CD4-positive, CD25-positive, alpha-beta regulatory T cell (primary cell): ENCODE results near the gene PGLYRP1. TPM values are rescaled to one million over a fixed set of nuclear protein-coding genes. Genes with fewer than 3 reads are reported as not detected.

Source experiments
- ATAC-seq, 2 donors: fragments of 150-1000 bp; cut with Tn5 transposase; one replicate each; pipeline ENCODE4 v1.10.0; 2021; ENCODE audit warnings: low read depth in 2 of 2, moderate number of reproducible peaks in 2 of 2, moderate library complexity in 1 of 2
- DNase-seq, 3 donors: peaks; one replicate each; pipeline versions ENCODE4 v3.0.0 to v3.0.0-alpha.2; 2012 to 2022; ENCODE audit warnings: mixed read lengths in 1 of 3
- H3K27ac ChIP-seq: one replicate; pipeline ENCODE4 v1.7.0; 2013; ENCODE audit warnings: mild to moderate bottlenecking, low read length; ENCODE audit not compliant: insufficient read depth, poor library complexity, severe bottlenecking
- H3K27me3 ChIP-seq: one replicate; pipeline ENCODE4 v1.7.0; 2013; ENCODE audit warnings: low read length; ENCODE audit not compliant: control insufficient read depth, insufficient read depth
- H3K36me3 ChIP-seq: one replicate; pipeline ENCODE4 v1.7.0; 2013; ENCODE audit warnings: mild to moderate bottlenecking, low read length, moderate library complexity; ENCODE audit not compliant: control insufficient read depth, insufficient read depth
- H3K4me1 ChIP-seq: 2 replicates; pipeline ENCODE4 v1.7.0; 2013; ENCODE audit warnings: mild to moderate bottlenecking, low read length; ENCODE audit not compliant: insufficient read depth, control insufficient read depth, poor library complexity, severe bottlenecking
- H3K4me3 ChIP-seq: one replicate; pipeline ENCODE4 v1.7.0; 2013; ENCODE audit warnings: low read depth, mild to moderate bottlenecking, low read length, moderate library complexity
- H3K9me3 ChIP-seq, 2 experiments: 1 replicate in 1 of 2; 2 replicates in 1 of 2; pipeline ENCODE4 v1.7.0; 2013; ENCODE audit warnings: low read length in 2 of 2, mild to moderate bottlenecking in 1 of 2, moderate library complexity in 1 of 2; ENCODE audit not compliant: control insufficient read depth in 2 of 2
- H3K27ac Mint-ChIP-seq, 3 donors: one replicate each; pipeline ENCODE4 v1.8.0; 2020 to 2022; ENCODE audit warnings: mild to moderate bottlenecking in 3 of 3, mixed read lengths in 3 of 3, moderate library complexity in 2 of 3
- H3K27me3 Mint-ChIP-seq: one replicate; pipeline ENCODE4 v1.8.0; 2022; ENCODE audit warnings: mild to moderate bottlenecking, mixed read lengths
- H3K36me3 Mint-ChIP-seq: one replicate; pipeline ENCODE4 v1.8.0; 2020; ENCODE audit warnings: mixed read lengths
- H3K4me1 Mint-ChIP-seq, 4 donors: one replicate each; pipeline ENCODE4 v1.8.0; 2020 to 2022; ENCODE audit warnings: mixed read lengths in 4 of 4, mild to moderate bottlenecking in 1 of 4
- H3K4me3 Mint-ChIP-seq, 4 donors: one replicate each; pipeline ENCODE4 v1.8.0; 2020 to 2022; ENCODE audit warnings: mild to moderate bottlenecking in 4 of 4, mixed read lengths in 4 of 4, moderate library complexity in 3 of 4
- H3K9me3 Mint-ChIP-seq, 7 donors: one replicate each; pipeline ENCODE4 v1.8.0; 2020 to 2022; ENCODE audit warnings: mixed read lengths in 7 of 7, mild to moderate bottlenecking in 3 of 7, moderate library complexity in 2 of 7
- polyA plus RNA-seq, 4 donors: library from polyadenylated mRNA; unstranded; fragments of 300-500 nt; fragmentation: Illumina TruSeq; gene quantifications; one replicate each; pipeline ENCODE4 v1.2.3, GENCODE V29; 2021
- total RNA-seq: library from RNA; stranded (reverse); gene quantifications from one replicate; pipeline ENCODE4 v1.2.3, GENCODE V29; 2022

The PGLYRP1 gene
- total and polyA plus RNA-seq, 5 donors from 2014 or later, result not detected

DNA sequence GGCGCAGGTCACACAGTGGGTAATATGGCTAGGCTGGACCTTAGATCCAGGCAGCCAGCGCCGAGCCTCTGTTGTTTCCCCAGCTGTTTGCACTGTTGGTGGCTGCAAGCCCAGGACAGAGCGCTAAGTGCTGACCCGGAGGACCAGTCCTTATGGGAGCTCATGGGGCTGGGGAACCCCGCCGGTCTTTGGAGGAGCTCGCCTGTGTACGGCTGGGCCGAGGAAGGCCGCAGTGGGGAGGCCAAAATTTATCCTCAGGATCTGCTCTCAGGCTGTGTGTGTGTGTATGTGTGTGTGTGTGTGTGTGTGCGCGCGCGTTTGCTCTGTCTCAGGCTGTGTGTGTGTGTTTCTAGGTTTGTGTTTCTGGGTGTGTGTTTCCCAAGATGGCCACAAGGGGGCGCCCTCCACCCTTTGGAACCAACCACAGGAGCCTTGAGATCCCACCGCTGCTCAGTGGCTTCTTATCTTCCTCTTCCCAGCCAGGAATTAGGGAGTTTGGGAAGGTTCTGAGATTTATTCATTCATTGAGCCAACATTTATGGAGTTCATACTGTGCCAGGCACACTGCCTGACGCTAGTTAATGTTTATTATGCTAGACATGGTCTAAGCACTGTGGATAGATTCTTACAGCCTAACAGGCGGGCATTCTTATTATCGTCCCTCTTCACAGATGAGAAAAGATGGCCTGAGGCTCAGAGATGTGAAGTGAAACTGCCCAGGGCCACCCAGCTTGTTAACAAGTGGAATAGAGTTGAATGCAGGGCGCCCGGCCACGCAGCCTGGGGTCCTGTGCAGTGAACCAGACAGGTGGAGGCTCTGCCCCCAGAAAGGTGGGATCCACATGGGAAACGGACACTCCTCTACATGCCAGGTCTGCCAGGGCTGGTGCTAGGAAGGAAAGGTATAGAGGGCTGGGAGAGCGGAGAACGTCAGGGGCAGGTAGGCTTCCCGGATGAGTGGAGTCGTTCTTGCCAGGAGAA lies 13.0 kb downstream of the PGLYRP1 start:
- peak; percentile 49 to 76 (median 59) for DNase-seq
- Mint-ChIP-seq H3K36me3 (peaks cover 12% of the 10 kb centered on the region), H3K4me1 (peaks cover 0 to 10% (median 7%) of the 10 kb centered on the region in 4 donors), H3K9me3 (peaks cover 0 to 2% (median 0%) of the 10 kb centered on the region in 7 donors), H3K27ac (no peak overlapping the region), H3K27me3 (peaks cover 4% of the 10 kb centered on the region), H3K4me3 (peak overlapping the region in 1 of 4 donors; percentile 39)
- peaks cover 5% of the 10 kb centered on the region for H3K27me3 ChIP-seq
- no peak overlapping the region for H3K27ac ChIP-seq
- H3K4me3 ChIP-seq, result no peak overlapping the region
- peak; percentile 60 to 70 for ATAC-seq
- peaks cover 5% of the 10 kb centered on the region for H3K36me3 ChIP-seq
- H3K9me3 ChIP-seq, result no peaks in the 10 kb centered on the region
- H3K4me1 ChIP-seq, result peaks cover 2% of the 10 kb centered on the region

DNA sequence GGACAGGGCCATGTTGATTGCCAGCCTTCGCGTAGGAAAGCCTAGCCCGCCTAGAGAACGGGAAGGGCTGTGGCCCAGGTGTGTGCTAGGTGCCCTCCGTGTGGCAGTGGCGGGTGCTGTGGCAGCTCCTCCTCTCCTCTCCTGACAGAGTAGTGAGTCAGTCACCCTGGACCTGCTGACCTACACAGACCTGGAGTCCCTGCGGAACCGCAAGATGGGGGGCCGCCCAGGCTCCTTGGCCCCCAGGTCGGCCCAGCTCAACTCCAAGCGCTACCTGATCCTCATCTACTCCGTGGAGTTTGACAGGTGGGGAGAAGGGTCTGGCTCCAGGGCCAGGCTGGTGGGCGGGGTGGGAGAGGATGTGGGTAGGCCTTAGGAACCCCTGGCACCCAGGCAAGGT lies 16.4 kb downstream of the PGLYRP1 start:
- no peaks in the 10 kb centered on the region for H3K9me3 ChIP-seq
- no peak overlapping the region for H3K4me3 Mint-ChIP-seq
- peaks cover under 1% of the 10 kb centered on the region for H3K4me1 ChIP-seq
- DNase-seq, result no peak
- H3K36me3 ChIP-seq, result peaks cover 8% of the 10 kb centered on the region
- no peaks in the 10 kb centered on the region for H3K27me3 ChIP-seq
- no peak overlapping the region for H3K4me3 ChIP-seq
- peaks cover 12% of the 10 kb centered on the region for H3K36me3 Mint-ChIP-seq
- no peak for ATAC-seq
- H3K27ac Mint-ChIP-seq, result no peak overlapping the region
- peaks cover 0 to 8% (median 5%) of the 10 kb centered on the region in 4 donors for H3K4me1 Mint-ChIP-seq
- H3K27me3 Mint-ChIP-seq, result no peaks in the 10 kb centered on the region
- H3K9me3 Mint-ChIP-seq, result peaks cover 0 to 2% (median 0%) of the 10 kb centered on the region in 7 donors
- H3K27ac ChIP-seq, result no peak overlapping the region

DNA sequence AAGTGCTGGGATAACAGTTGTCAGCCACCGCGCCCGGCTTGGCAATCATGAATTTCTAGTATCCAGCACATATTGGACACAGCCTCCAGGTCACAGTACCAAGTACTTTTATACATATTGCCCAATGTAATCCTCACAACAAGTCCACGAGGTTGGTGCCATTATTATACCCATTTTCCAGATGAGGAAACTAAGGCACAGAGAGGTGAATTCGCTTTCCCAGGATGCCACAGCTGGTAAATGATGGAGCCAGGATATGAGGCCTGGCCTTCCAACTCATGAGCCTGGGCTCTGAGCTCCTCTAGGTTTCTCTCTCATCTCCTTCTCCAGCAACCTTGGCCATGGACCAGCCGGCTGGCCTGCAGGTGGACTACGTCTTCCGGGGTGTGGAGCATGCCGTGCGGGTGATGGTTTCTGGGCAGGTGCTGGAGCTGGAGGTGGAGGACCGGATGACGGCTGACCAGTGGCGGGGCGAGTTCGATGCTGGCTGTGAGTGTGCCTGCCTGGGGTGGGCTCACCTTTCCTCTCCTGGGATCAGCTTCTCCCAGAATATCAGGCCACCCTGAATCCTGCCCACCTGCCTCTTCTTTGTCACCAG lies 20.1 kb downstream of the PGLYRP1 start:
- Histone ChIP-seq H3K4me1 (peaks cover 18% of the 10 kb centered on the region), H3K4me3 (no peak overlapping the region), H3K27ac (no peak overlapping the region), H3K27me3 (no peaks in the 10 kb centered on the region), H3K36me3 (peaks cover 8% of the 10 kb centered on the region), H3K9me3 (no peaks in the 10 kb centered on the region)
- peaks cover 0 to 34% (median 23%) of the 10 kb centered on the region in 4 donors for H3K4me1 Mint-ChIP-seq
- peaks cover 4% of the 10 kb centered on the region for H3K36me3 Mint-ChIP-seq
- H3K27me3 Mint-ChIP-seq, result no peaks in the 10 kb centered on the region
- DNase-seq (no peak), ATAC-seq (no peak)
- no peak overlapping the region for H3K4me3 Mint-ChIP-seq
- H3K27ac Mint-ChIP-seq, result no peak overlapping the region
- H3K9me3 Mint-ChIP-seq, result peaks cover 0 to 1% (median 0%) of the 10 kb centered on the region in 7 donors

DNA sequence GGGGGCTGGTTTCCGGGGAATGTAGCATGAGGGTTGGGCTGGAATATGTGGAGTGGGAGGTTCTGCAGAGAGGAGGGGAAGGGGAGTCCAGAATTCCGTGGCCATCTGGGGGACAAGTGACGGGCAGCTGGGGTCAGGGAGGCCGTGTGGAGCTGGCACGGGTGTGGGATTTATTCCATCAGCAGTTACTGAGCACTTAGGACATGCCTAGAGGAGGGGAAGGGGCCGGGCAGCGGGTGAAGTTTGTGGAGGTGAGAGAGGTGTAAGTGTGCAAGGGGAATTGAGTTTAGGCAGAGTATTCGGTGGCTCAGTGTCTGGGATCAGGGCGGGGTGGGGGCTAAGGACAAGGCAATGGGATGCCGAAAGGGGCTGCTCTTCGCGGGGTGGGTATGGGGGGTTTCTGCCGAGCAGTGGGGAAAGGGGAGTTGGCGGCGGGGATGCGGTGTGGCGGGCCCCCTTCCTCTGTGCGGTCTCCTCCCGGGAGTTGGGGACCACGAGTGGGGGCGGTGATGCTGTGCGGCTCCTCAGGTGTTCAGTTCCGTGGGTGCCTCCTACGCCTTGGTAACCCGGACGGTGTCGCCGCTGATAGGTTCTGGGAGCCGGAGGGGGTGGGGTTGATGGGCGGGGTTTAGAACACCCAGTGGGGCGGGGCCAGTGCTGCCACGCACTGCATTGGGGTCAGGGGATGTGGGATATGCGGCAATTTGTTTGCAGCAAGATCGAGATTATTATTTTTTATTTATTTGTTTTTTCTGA lies 22.2 kb downstream of the PGLYRP1 start:
- Mint-ChIP-seq H3K27ac (peak overlapping the region in 2 of 3 donors; percentile 51 to 68), H3K4me3 (peak overlapping the region; percentile 80 to 91 (median 86)), H3K9me3 (no peaks in the 10 kb centered on the region), H3K36me3 (peaks cover 11% of the 10 kb centered on the region), H3K4me1 (peaks cover 0 to 37% (median 26%) of the 10 kb centered on the region in 4 donors), H3K27me3 (no peaks in the 10 kb centered on the region)
- peaks cover 3% of the 10 kb centered on the region for H3K36me3 ChIP-seq
- H3K9me3 ChIP-seq, result no peaks in the 10 kb centered on the region
- DNase-seq, result peak; percentile 68 to 88 (median 71)
- peak; percentile 92 to 97 for ATAC-seq
- H3K27ac ChIP-seq, result no peak overlapping the region
- no peak overlapping the region for H3K4me3 ChIP-seq
- H3K27me3 ChIP-seq, result no peaks in the 10 kb centered on the region
- H3K4me1 ChIP-seq, result peaks cover 24% of the 10 kb centered on the region

DNA sequence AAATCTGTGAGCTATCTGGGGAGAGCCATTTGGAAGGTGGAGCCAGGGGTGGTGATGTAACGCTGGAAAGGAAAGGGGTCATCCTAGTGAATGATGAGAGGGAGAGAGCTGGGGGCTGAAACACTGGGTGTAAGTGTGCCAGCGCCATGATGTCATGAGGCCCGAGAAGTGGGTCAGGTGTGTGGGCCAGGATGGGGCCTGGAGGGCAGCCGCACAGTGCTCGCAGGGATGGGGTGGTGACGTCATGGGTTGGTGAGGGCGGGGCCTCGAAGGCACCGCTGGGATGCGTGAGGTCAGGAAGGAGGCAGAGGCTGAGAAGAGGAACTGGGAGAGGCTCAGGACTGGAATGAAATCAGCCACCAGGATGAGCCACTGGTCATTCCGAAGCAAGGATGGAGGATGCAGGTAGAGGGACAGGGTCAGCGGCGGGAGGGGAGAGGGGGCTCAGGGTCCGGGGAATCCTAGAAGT lies 23.2 kb downstream of the PGLYRP1 start:
- H3K27me3 ChIP-seq, result no peaks in the 10 kb centered on the region
- Mint-ChIP-seq H3K27me3 (no peaks in the 10 kb centered on the region), H3K4me1 (peaks cover 0 to 37% (median 26%) of the 10 kb centered on the region in 4 donors), H3K9me3 (no peaks in the 10 kb centered on the region), H3K36me3 (peaks cover 7% of the 10 kb centered on the region), H3K4me3 (peak overlapping the region in 3 of 4 donors; percentile 45 to 83 (median 76)), H3K27ac (peak overlapping the region in 1 of 3 donors; percentile 81)
- H3K4me1 ChIP-seq, result peaks cover 31% of the 10 kb centered on the region
- no peak for DNase-seq
- ATAC-seq, result no peak
- peaks cover 3% of the 10 kb centered on the region for H3K36me3 ChIP-seq
- H3K27ac ChIP-seq, result no peak overlapping the region
- no peak overlapping the region for H3K4me3 ChIP-seq
- H3K9me3 ChIP-seq, result no peaks in the 10 kb centered on the region

DNA sequence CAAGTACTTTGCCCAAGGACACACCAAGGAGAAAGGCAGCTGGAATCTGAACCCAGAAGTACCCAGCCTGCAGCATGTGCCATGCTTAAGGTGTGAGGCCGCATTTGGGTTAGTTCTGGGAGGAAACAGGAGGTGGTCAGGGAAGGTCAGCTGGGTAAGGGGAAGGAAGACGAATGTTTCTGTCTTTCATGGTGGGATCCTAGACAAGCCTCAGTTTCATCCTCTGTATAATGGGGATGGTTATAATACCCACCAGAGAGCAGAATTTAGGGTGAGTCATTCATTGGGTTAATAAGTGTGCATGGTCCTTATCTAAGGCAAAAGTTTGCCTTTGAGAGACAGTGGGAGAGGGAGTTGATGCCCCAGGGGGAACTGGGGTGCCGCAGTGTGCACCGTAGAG lies 24.0 kb downstream of the PGLYRP1 start:
- peaks cover 35% of the 10 kb centered on the region for H3K4me1 ChIP-seq
- H3K36me3 Mint-ChIP-seq, result peaks cover 7% of the 10 kb centered on the region
- H3K4me1 Mint-ChIP-seq, result peaks cover 0 to 37% (median 26%) of the 10 kb centered on the region in 4 donors
- H3K27ac ChIP-seq, result no peak overlapping the region
- no peaks in the 10 kb centered on the region for H3K9me3 Mint-ChIP-seq
- H3K9me3 ChIP-seq, result no peaks in the 10 kb centered on the region
- H3K27me3 Mint-ChIP-seq, result no peaks in the 10 kb centered on the region
- ATAC-seq (no peak), DNase-seq (no peak)
- peak overlapping the region in 3 of 4 donors; percentile 2 to 83 (median 58) for H3K4me3 Mint-ChIP-seq
- H3K27me3 ChIP-seq, result no peaks in the 10 kb centered on the region
- no peak overlapping the region for H3K4me3 ChIP-seq
- H3K36me3 ChIP-seq, result peaks cover 3% of the 10 kb centered on the region
- H3K27ac Mint-ChIP-seq, result no peak overlapping the region

DNA sequence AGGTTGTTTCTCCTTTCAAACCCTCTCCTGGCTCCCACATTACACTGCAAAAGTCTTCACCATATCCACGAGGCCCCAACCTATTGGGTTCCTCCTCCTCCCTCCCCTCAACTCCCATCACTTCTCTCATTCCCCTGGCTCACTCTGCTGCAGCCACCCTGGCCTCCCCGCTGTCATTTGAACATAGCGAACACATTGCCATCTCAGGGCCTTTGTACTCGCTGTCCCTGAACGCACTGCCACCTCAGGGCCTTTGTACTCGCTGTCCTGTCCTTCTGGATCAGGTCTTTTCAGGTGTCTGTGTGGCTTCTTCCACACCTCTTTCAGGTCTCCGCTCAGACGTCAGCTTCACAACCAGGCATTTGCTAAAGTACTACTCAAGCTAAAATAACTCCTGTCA lies 25.9 kb downstream of the PGLYRP1 start:
- Histone ChIP-seq H3K4me3 (no peak overlapping the region), H3K36me3 (no peaks in the 10 kb centered on the region), H3K27me3 (no peaks in the 10 kb centered on the region), H3K9me3 (no peaks in the 10 kb centered on the region), H3K27ac (no peak overlapping the region), H3K4me1 (peaks cover 35% of the 10 kb centered on the region)
- DNase-seq, result no peak
- Mint-ChIP-seq H3K4me1 (peaks cover 0 to 37% (median 26%) of the 10 kb centered on the region in 4 donors), H3K27me3 (no peaks in the 10 kb centered on the region), H3K9me3 (no peaks in the 10 kb centered on the region), H3K36me3 (peaks cover 7% of the 10 kb centered on the region), H3K27ac (no peak overlapping the region), H3K4me3 (peak overlapping the region in 1 of 4 donors; percentile 59)
- no peak for ATAC-seq
